H1 (cell line): ENCODE results near the gene ATP11A. TPM values are rescaled to one million over a fixed set of nuclear protein-coding genes. Genes with fewer than 3 reads are reported as not detected.

Source experiments
- CTCF ChIA-PET: fragments of 300-600 bp; sonication (Branson Sonifier 250); formaldehyde crosslinking; loops from one replicate; lab custom pipeline; 2021; ENCODE audit not compliant: partially characterized antibody; lab: Charles Lee
- POLR2A ChIA-PET: fragments of 300-600 bp; sonication (Branson Sonifier 250); formaldehyde crosslinking; loops from one replicate; lab custom pipeline; 2021; ENCODE audit warnings: inconsistent platforms; ENCODE audit not compliant: partially characterized antibody; lab: Charles Lee
- DNase-seq, 2 experiments: peaks; one replicate each; pipeline versions ENCODE4 v3.0.0 to v3.0.0-alpha.2; 2010 to 2022; ENCODE audit warnings: low spot score in 2 of 2, low read depth in 1 of 2, mixed read lengths in 1 of 2
- FAIRE-seq: peaks from 2 replicates; lab custom pipeline; 2011; peaks lifted over from hg19 to GRCh38; lab: Jason Lieb, UNC
- H2AFZ ChIP-seq: 2 replicates; pipeline ENCODE4 v1.8.1; 2012; ENCODE audit warnings: low read length, inconsistent platforms
- H2AK5ac ChIP-seq: 2 replicates; pipeline ENCODE4 v1.6.1; 2013; ENCODE audit warnings: low read depth, low read length
- H2BK120ac ChIP-seq: replicated peaks from 2 replicates; pipeline ENCODE3; 2013; ENCODE audit warnings: low read depth, low read length, inconsistent platforms
- H2BK12ac ChIP-seq: 2 replicates; pipeline ENCODE4 v1.6.1; 2013; ENCODE audit warnings: low read depth, low read length
- H2BK15ac ChIP-seq: 2 replicates; pipeline ENCODE4 v1.6.1; 2013; ENCODE audit warnings: low read length
- H2BK20ac ChIP-seq: 2 replicates; pipeline ENCODE4 v1.6.1; 2013; ENCODE audit warnings: low read length
- H2BK5ac ChIP-seq: 2 replicates; pipeline ENCODE4 v1.6.1; 2013; ENCODE audit warnings: low read depth, low read length
- H3K14ac ChIP-seq: 2 replicates; pipeline ENCODE4 v1.6.1; 2013; ENCODE audit warnings: inconsistent platforms; ENCODE audit not compliant: insufficient read length
- H3K18ac ChIP-seq: 2 replicates; pipeline ENCODE4 v1.6.1; 2013; ENCODE audit warnings: low read length; ENCODE audit errors: extremely low read depth
- H3K23ac ChIP-seq: 2 replicates; pipeline ENCODE4 v1.6.1; 2013; ENCODE audit warnings: inconsistent platforms; ENCODE audit not compliant: insufficient read length
- H3K23me2 ChIP-seq: 2 replicates; pipeline ENCODE4 v1.6.1; 2013; ENCODE audit warnings: low read depth, low read length
- H3K27ac ChIP-seq: 2 replicates; pipeline ENCODE4 v1.6.1; 2011; ENCODE audit warnings: low read depth, low read length, inconsistent platforms
- H3K27me3 ChIP-seq, 4 experiments: replicated peaks in 1 of 4; 1 replicate in 1 of 4; 2 replicates in 3 of 4; pipeline versions ENCODE4 v1.6.1 to v1.8.1; 2011 to 2013; ENCODE audit warnings: low read length in 3 of 4, mild to moderate bottlenecking in 3 of 4, inconsistent platforms in 2 of 4, mixed read lengths in 2 of 4, moderate library complexity in 1 of 4; ENCODE audit not compliant: control insufficient read depth in 3 of 4, insufficient read depth in 3 of 4; ENCODE audit errors: extremely low read depth in 1 of 4
- H3K36me3 ChIP-seq, 4 experiments: 2 replicates each; pipeline versions ENCODE4 v1.6.1 to v1.8.1; 2011 to 2013; ENCODE audit warnings: mild to moderate bottlenecking in 4 of 4, low read length in 3 of 4, moderate library complexity in 2 of 4, control low read depth in 1 of 4, inconsistent platforms in 1 of 4; ENCODE audit not compliant: insufficient read depth in 4 of 4, control insufficient read depth in 2 of 4
- H3K4ac ChIP-seq: replicated peaks from 2 replicates; pipeline ENCODE3; 2013; ENCODE audit warnings: low read length, low read depth, mixed read lengths, inconsistent platforms; ENCODE audit not compliant: insufficient read length
- H3K4me1 ChIP-seq, 4 experiments: replicated peaks in 1 of 4; 1 replicate in 1 of 4; 2 replicates in 3 of 4; pipeline versions ENCODE4 v1.6.1 to v1.8.1; 2011 to 2013; ENCODE audit warnings: low read length in 3 of 4, inconsistent platforms in 2 of 4, mixed read lengths in 1 of 4; ENCODE audit not compliant: insufficient read depth in 4 of 4, control insufficient read depth in 3 of 4
- H3K4me2 ChIP-seq, 2 experiments: 2 replicates each; pipeline versions ENCODE4 v1.6.1 to v1.8.1; 2011 to 2013; ENCODE audit warnings: low read depth in 2 of 2, low read length in 2 of 2, control low read depth in 1 of 2, inconsistent platforms in 1 of 2, mild to moderate bottlenecking in 1 of 2; ENCODE audit not compliant: insufficient read depth in 1 of 2
- H3K4me3 ChIP-seq, 4 experiments: fragments of 200-600, 300-600 bp in 1 of 4; sonication (generic), shearing (Covaris generic), sonication (Bioruptor Twin) in 1 of 4; 2 replicates each; pipeline versions ENCODE4 v1.5.1 to v1.8.1; 2011 to 2016; ENCODE audit warnings: low read length in 4 of 4, low read depth in 3 of 4, control low read depth in 2 of 4, inconsistent platforms in 2 of 4, mild to moderate bottlenecking in 2 of 4, mixed read lengths in 1 of 4, moderate library complexity in 1 of 4; ENCODE audit not compliant: insufficient read depth in 2 of 4; ENCODE audit errors: extremely low read depth in 1 of 4
- H3K56ac ChIP-seq: replicated peaks from 2 replicates; pipeline ENCODE3; 2013; ENCODE audit warnings: low read depth, mild to moderate bottlenecking, mixed read lengths, low read length, inconsistent platforms; ENCODE audit not compliant: insufficient read length
- H3K79me1 ChIP-seq: 2 replicates; pipeline ENCODE4 v1.6.1; 2013; ENCODE audit warnings: low read depth, low read length, control low read depth
- H3K79me2 ChIP-seq, 2 experiments: 2 replicates each; pipeline versions ENCODE4 v1.6.1 to v1.8.1; 2012 to 2013; ENCODE audit warnings: low read length in 2 of 2, mild to moderate bottlenecking in 2 of 2, inconsistent platforms in 1 of 2; ENCODE audit not compliant: insufficient read depth in 2 of 2, control insufficient read depth in 1 of 2
- H3K9ac ChIP-seq, 4 experiments: replicated peaks in 1 of 4; 1 replicate in 1 of 4; 2 replicates in 3 of 4; pipeline versions ENCODE4 v1.6.1 to v1.8.1; 2011 to 2013; ENCODE audit warnings: low read depth in 3 of 4, low read length in 3 of 4, control low read depth in 2 of 4, mild to moderate bottlenecking in 2 of 4, moderate library complexity in 2 of 4, inconsistent platforms in 1 of 4; ENCODE audit errors: extremely low read depth in 1 of 4
- H3K9me3 ChIP-seq, 2 experiments: 2 replicates each; pipeline versions ENCODE4 v1.6.1 to v1.8.1; 2012 to 2013; ENCODE audit warnings: mild to moderate bottlenecking in 2 of 2, moderate library complexity in 2 of 2, control low read depth in 1 of 2, inconsistent platforms in 1 of 2, low read depth in 1 of 2, low read length in 1 of 2, mixed read lengths in 1 of 2; ENCODE audit not compliant: insufficient read depth in 2 of 2
- H4K20me1 ChIP-seq, 2 experiments: replicated peaks in 1 of 2; 2 replicates each; pipeline versions ENCODE3 to v1.8.1; 2011 to 2013; ENCODE audit warnings: inconsistent platforms in 2 of 2, low read length in 2 of 2, mild to moderate bottlenecking in 1 of 2; ENCODE audit not compliant: insufficient read depth in 2 of 2, control insufficient read depth in 1 of 2
- H4K5ac ChIP-seq: 2 replicates; pipeline ENCODE4 v1.6.1; 2013; ENCODE audit warnings: low read length, low read depth, mixed read lengths, inconsistent platforms; ENCODE audit not compliant: insufficient read length
- H4K8ac ChIP-seq: 2 replicates; pipeline ENCODE4 v1.8.0; 2013; ENCODE audit warnings: mild to moderate bottlenecking, moderate library complexity, low read length, inconsistent platforms; ENCODE audit not compliant: insufficient read depth; ENCODE audit errors: extremely low read depth
- H4K91ac ChIP-seq: replicated peaks from 2 replicates; pipeline ENCODE3; 2013; ENCODE audit warnings: low read length, mixed read lengths, inconsistent platforms; ENCODE audit not compliant: insufficient read length
- BRCA1 ChIP-seq: IDR thresholded peaks from 2 replicates; pipeline ENCODE4 v1.6.1; 2012; ENCODE audit warnings: low read depth, low read length, improper control_type of control experiment
- CTBP2 ChIP-seq: IDR thresholded peaks from 2 replicates; pipeline ENCODE4 v1.7.0; 2011; ENCODE audit warnings: borderline replicate concordance, mild to moderate bottlenecking, moderate library complexity, mixed read lengths, low read length; ENCODE audit not compliant: insufficient read depth, insufficient read length
- CTCF ChIP-seq, 3 experiments: IDR thresholded peaks; 1 replicate in 2 of 3; 2 replicates in 1 of 3; pipeline versions ENCODE4 v1.5.1 to v1.6.1; 2011; ENCODE audit warnings: low read length in 3 of 3, mild to moderate bottlenecking in 3 of 3, inconsistent platforms in 2 of 3, low read depth in 1 of 3, moderate library complexity in 1 of 3; ENCODE audit not compliant: insufficient read depth in 1 of 3; ENCODE audit errors: control extremely low read depth in 1 of 3
- EGR1 ChIP-seq: IDR thresholded peaks from 2 replicates; pipeline ENCODE4 v1.6.1; 2011; ENCODE audit warnings: low read depth, low read length, borderline replicate concordance
- GTF2F1 ChIP-seq: IDR thresholded peaks from 2 replicates; pipeline ENCODE4 v1.6.1; 2012; ENCODE audit warnings: low read depth, low read length, improper control_type of control experiment, borderline replicate concordance
- MAX ChIP-seq: IDR thresholded peaks from 2 replicates; pipeline ENCODE4 v1.6.1; 2012; ENCODE audit warnings: inconsistent platforms
- NRF1 ChIP-seq: IDR thresholded peaks from 2 replicates; pipeline ENCODE4 v1.6.1; 2011; ENCODE audit warnings: mild to moderate bottlenecking, low read depth, low read length, improper control_type of control experiment
- SRF ChIP-seq: IDR thresholded peaks from 2 replicates; pipeline ENCODE4 v1.6.1; 2011; ENCODE audit warnings: mild to moderate bottlenecking, low read depth, low read length, moderate library complexity
- TAF7 ChIP-seq: optimal IDR thresholded peaks from 2 replicates; pipeline ENCODE3; 2011; ENCODE audit warnings: low read depth, mild to moderate bottlenecking, inconsistent platforms, low read length, moderate library complexity, borderline replicate concordance
- USF2 ChIP-seq: IDR thresholded peaks from 2 replicates; pipeline ENCODE4 v1.6.1; 2011; ENCODE audit warnings: low read length, improper control_type of control experiment
- WGBS, 2 experiments: shearing (Covaris generic) in 1 of 2; methylation state at CpG; one replicate each; pipeline versions ENCODE4 v1.1.6 to v1.1.7; 2013 to 2015; ENCODE audit warnings: low lambda C conversion rate in 2 of 2, mixed read lengths in 2 of 2, inconsistent platforms in 1 of 2, low coverage in 1 of 2, missing lambda C conversion rate in 1 of 2; ENCODE audit not compliant: insufficient replicate concordance in 2 of 2, insufficient coverage in 1 of 2, insufficient read length in 1 of 2; ENCODE audit errors: extremely low coverage in 1 of 2, missing lambda C conversion rate in 1 of 2; 5-methylcytosine and 5-hydroxymethylcytosine counted together
- polyA plus RNA-seq, 7 experiments: library from polyadenylated mRNA; depleted of rRNA in 3 of 7; stranded (reverse) in 5 of 7; unstranded in 2 of 7; fragments of >200 nt in 5 of 7; fragments of 200-250 nt in 2 of 7; gene quantifications; 1 replicate in 5 of 7; 2 replicates in 1 of 7; 4 replicates in 1 of 7; pipeline versions ENCODE4 v1.2.1 to v1.2.3, GENCODE V29; 2011 to 2013; ENCODE audit warnings: missing spikeins in 2 of 7, mixed read lengths in 2 of 7
- total RNA-seq: library from RNA; stranded (reverse); fragmentation: NEBNext Ultra II Directional; extraction: Animal tissue kit (Norgen Biotek cat#: 25700); gene quantifications from 2 replicates; pipeline ENCODE4 v1.2.1, GENCODE V29; 2021

Gene ATP11A
- total and polyA plus RNA-seq, 2 of the 8 experiments (the other 6 are each of a cell fraction or from before 2014, with no cell fraction given), result 28.8 to 72.9 TPM

- H2AK5ac ChIP-seq, result no peak overlapping the region
- no peaks in the 10 kb centered on the region for H3K4me1 ChIP-seq
- no peak overlapping the region for H4K5ac ChIP-seq
- H3K23ac ChIP-seq, result no peak overlapping the region
- no peaks in the 10 kb centered on the region for H3K36me3 ChIP-seq
- FAIRE-seq (no peak), DNase-seq (peak in 1 of 2 experiments; percentile 33)
- no peaks in the 10 kb centered on the region for H3K79me1 ChIP-seq
- no peak overlapping the region for H3K56ac ChIP-seq
- no peak overlapping the region for H2BK12ac ChIP-seq
- no peak overlapping the region for H3K4me3 ChIP-seq
- ChIA-PET POLR2A (no interaction called here), CTCF (interaction anchor here (1.0 to 1.1 kb wide), 3 partner anchors 39 to 426 kb away, joined by 3 read pairs; no protein-coding TSS in a partner anchor)
- WGBS, 2 experiments, result 92% methylated on average over 15 of the region's 17 CpGs; no CpG with 5 or more reads in 1 of the 2 experiments
- no peak overlapping the region for H3K4me2 ChIP-seq
- no peak overlapping the region for H2BK20ac ChIP-seq
- H3K79me2 ChIP-seq, result no peaks in the 10 kb centered on the region
- H3K27me3 ChIP-seq, result no peaks in the 10 kb centered on the region
- H3K14ac ChIP-seq, result no peak overlapping the region
- no peak overlapping the region for H3K27ac ChIP-seq
- H3K9me3 ChIP-seq, result peaks cover 0 to 7% of the 10 kb centered on the region in 2 experiments; a peak in 1 of 4 replicates
- H2BK120ac ChIP-seq, result no peak overlapping the region
- H3K4ac ChIP-seq, result no peak overlapping the region
- no peak overlapping the region for H2BK5ac ChIP-seq
- H3K18ac ChIP-seq, result no peak overlapping the region
- no peaks in the 10 kb centered on the region for H4K20me1 ChIP-seq
- H4K8ac ChIP-seq, result no peak overlapping the region
- 0 out of 2 replicates have a peak overlapping the region, but pooled peaks have one; percentile 72 for H2BK15ac ChIP-seq
- no peak overlapping the region for H4K91ac ChIP-seq
- H3K9ac ChIP-seq, result no peak overlapping the region
- no peaks in the 10 kb centered on the region for H3K23me2 ChIP-seq
- H2AFZ ChIP-seq, result no peak overlapping the region
- TF ChIP-seq MAX (no peak), TAF7 (no peak), BRCA1 (no peak), CTBP2 (no peak), SRF (no peak), USF2 (no peak), GTF2F1 (no peak), CTCF (IDR thresholded peaks at IDR 0.05; ENCODE audit: control extremely low read depth in 1 of 3, insufficient read depth in 1 of 3, low read depth in 1 of 3, low read length in 3 of 3) (no peak), NRF1 (no peak), EGR1 (no peak)
Measured at GRCh38 chr13:112679381-112679780, 10.5 kb upstream of the ATP11A start.
